MCF 10A (cell line): ENCODE results near the gene BMX. TPM values are rescaled to one million over a fixed set of nuclear protein-coding genes. Genes with fewer than 3 reads are reported as not detected.

ENCODE experiments used
- BruUV-seq: library from RNA; stranded (reverse); fragments of 400-500 nt; replicated peaks from 2 replicates; lab custom pipeline; 2021; lab: Mats Ljungman, UMichigan
- CTCF ChIA-PET: fragments of 300-600 bp; sonication (Branson Sonifier 250); formaldehyde crosslinking; extraction: SDS; loops from one replicate; lab custom pipeline; 2021; ENCODE audit warnings: antibody characterized with exemption, inconsistent platforms; lab: Yijun Ruan, JAX
- POLR2A ChIA-PET: fragments of 300-600, 350-650 bp; sonication (Branson Sonifier 250); formaldehyde crosslinking; extraction: SDS; loops from one replicate; lab custom pipeline; 2020; ENCODE audit warnings: antibody characterized with exemption, inconsistent platforms; lab: Yijun Ruan, JAX
- DNase-seq: peaks from one replicate; pipeline ENCODE4 v3.0.0-alpha.2; 2018; ENCODE audit not compliant: unreplicated experiment
- H3K27ac Mint-ChIP-seq: one replicate; pipeline ENCODE4 v1.8.0; 2022; ENCODE audit warnings: mild to moderate bottlenecking, low read depth, mixed read lengths; ENCODE audit not compliant: unreplicated experiment
- H3K27me3 Mint-ChIP-seq: one replicate; pipeline ENCODE4 v1.8.0; 2022; ENCODE audit warnings: mixed read lengths; ENCODE audit not compliant: insufficient read depth, unreplicated experiment
- H3K36me3 Mint-ChIP-seq: one replicate; pipeline ENCODE4 v1.8.0; 2022; ENCODE audit warnings: mild to moderate bottlenecking, moderate library complexity, mixed read lengths; ENCODE audit not compliant: insufficient read depth, unreplicated experiment
- H3K4me1 Mint-ChIP-seq: one replicate; pipeline ENCODE4 v1.8.0; 2022; ENCODE audit warnings: mixed read lengths; ENCODE audit not compliant: insufficient read depth, unreplicated experiment
- H3K4me3 Mint-ChIP-seq: one replicate; pipeline ENCODE4 v1.8.0; 2022; ENCODE audit warnings: mild to moderate bottlenecking, moderate library complexity, mixed read lengths; ENCODE audit not compliant: unreplicated experiment
- H3K9me3 Mint-ChIP-seq: one replicate; pipeline ENCODE4 v1.8.0; 2022; ENCODE audit warnings: mixed read lengths; ENCODE audit not compliant: unreplicated experiment
- CTCF ChIP-seq: fragments of 200-600 bp; IDR thresholded peaks from one replicate; pipeline ENCODE4 v1.8.0; 2022; ENCODE audit warnings: antibody characterized with exemption, mild to moderate bottlenecking; ENCODE audit not compliant: unreplicated experiment
- intact Hi-C: fragments of 100-400 bp; cut with micrococcal nuclease; formaldehyde crosslinking; loops from 2 replicates; pipeline ENCODE4 v1.14.1; 2022
- total RNA-seq: library from RNA; stranded (reverse); gene quantifications from 2 replicates; pipeline ENCODE4 v1.2.3, GENCODE V29; 2022

BMX gene
- total RNA-seq, 1 experiment from 2014 or later = not detected

- CTCF ChIA-PET = interaction anchor here (0.7 kb wide), 1 partner anchor 83 kb away, joined by 3 read pairs; no protein-coding TSS in a partner anchor
- TF ChIP-seq CTCF = no peak
- BruUV-seq = no TSS peak
These were observed 104.6 kb downstream of the BMX start for GRCh38 chrX:15605226-15605625.

More at GRCh38 chrX:15605226-15605625, 104.6 kb downstream of the BMX start:
- Mint-ChIP-seq H3K36me3 (no peaks in the 10 kb centered on the region), H3K9me3 (no peaks in the 10 kb centered on the region), H3K27ac (no peak overlapping the region), H3K4me3 (no peak overlapping the region), H3K27me3 (peaks cover 57% of the 10 kb centered on the region), H3K4me1 (no peaks in the 10 kb centered on the region)
- intact Hi-C loops = no loop called here
- no peak for DNase-seq
- POLR2A ChIA-PET = interaction anchor here (0.8 kb wide), 1 partner anchor 10 kb away, joined by 3 read pairs; no protein-coding TSS in a partner anchor

Other genes starting within 250 kb of the BMX start
- gene ASB9, start 230.7 kb upstream of the BMX start, total RNA-seq = 0.68 TPM in 1 of 2 replicates, not detected in the other
- not detected in 2 replicates for gene ASB11, start 185.2 kb upstream of the BMX start, total RNA-seq
- gene PIGA, start 165.3 kb upstream of the BMX start, total RNA-seq = 17.3 and 22.7 TPM in 2 replicates
- gene VEGFD, start 116.4 kb upstream of the BMX start, total RNA-seq = not detected in 2 replicates
- 8.2 and 10.3 TPM in 2 replicates for gene PIR, start 7.5 kb upstream of the BMX start, total RNA-seq
- gene ACE2, start 100.2 kb downstream of the BMX start, total RNA-seq = not detected in 2 replicates
- 1.5 and 1.8 TPM in 2 replicates for gene CLTRN, start 164.0 kb downstream of the BMX start, total RNA-seq
- 15.3 and 21.2 TPM in 2 replicates for gene CA5B, start 237.5 kb downstream of the BMX start, total RNA-seq